Epithelial cell of prostate (primary cell): ENCODE results near the gene CNTN1.

Experiments
- DNase-seq: peaks from one replicate; pipeline ENCODE4 v3.0.0-alpha.2; 2011; ENCODE audit warnings: low read depth, low spot score
- H3K27ac ChIP-seq: fragments of 450-650 bp; 2 replicates; pipeline ENCODE4 v1.5.1; 2017; ENCODE audit warnings: mild to moderate bottlenecking

CNTN1 gene

DNA sequence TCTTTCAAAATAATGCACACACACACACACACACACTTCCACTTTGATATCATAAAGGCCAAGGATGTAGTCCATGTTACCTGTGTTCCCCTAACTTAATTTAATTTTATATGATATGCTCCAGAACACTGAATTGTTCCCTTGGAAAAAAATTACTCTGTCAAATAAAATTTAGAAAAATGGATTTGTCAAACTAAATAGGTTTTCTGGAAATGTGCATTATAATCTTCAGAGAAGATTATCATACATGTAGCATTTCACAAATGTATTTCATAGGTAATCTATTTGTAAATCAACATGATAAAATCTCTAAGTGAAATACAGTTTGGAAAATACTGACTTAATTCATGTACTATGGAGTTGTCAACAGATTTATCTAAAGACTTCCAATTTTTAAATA lies 68.6 kb downstream of the CNTN1 start:
- DNase-seq: no peak
- H3K27ac ChIP-seq: no peak overlapping the region

- H3K27ac ChIP-seq: no peak overlapping the region
- no peak for DNase-seq
Observed at GRCh38 chr12:40762072-40762471, 69.8 kb downstream of the CNTN1 start.

DNA sequence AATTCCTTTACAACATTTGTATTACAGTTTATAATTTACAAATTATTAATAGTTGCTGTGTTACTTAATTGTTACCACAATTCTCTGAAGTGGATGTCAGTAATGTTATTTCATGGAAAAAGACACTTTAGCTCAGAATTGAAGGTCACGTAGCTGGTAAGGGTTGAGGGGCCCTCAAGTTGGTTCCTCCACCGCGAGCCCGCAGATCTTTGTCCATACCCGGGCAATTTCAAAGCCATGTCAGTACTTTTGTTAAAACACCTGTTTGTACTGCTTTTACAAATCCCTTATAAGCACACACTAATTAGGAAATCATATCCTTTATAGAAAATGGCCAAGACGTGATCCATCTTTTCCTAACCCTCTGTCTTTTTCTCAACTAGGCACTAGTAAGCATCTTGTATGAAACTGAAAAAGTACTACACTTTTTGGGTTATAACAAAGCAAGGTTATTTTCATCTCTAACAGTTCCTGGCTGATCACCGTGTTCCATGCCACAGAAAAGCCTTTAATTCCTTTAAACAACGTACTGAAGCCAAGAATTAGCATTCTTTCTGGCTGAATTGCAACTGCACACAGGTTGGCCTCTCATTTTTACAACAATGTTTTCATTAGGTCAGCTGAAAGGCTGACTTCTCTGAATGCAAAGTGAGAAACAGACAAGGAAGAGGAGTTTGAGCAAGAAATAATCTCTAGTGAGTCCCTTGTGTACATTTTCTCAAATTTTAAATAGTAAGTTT lies 76.1 kb downstream of the CNTN1 start:
- H3K27ac ChIP-seq: no peak overlapping the region
- DNase-seq: no peak

DNA sequence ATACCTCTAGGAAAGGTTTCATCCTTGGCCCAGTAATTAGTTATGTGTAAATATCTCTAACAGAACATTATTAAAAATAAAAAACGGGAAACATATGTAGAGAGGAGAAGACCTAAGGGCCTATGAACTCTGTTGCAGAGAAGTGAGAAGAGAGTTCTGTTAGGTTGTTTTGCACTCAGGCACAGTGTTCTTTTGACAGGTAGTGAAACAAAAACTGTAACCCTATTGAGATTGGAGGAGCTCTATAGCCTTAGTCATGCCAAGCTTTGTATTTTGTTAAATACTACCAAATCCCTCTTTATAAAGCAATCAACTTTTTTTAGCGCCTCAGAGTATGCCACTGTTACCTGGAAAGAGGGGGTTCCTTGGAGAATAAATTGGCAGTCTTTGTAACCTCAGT lies 77.6 kb downstream of the CNTN1 start:
- no peak overlapping the region for H3K27ac ChIP-seq
- DNase-seq: no peak

DNA sequence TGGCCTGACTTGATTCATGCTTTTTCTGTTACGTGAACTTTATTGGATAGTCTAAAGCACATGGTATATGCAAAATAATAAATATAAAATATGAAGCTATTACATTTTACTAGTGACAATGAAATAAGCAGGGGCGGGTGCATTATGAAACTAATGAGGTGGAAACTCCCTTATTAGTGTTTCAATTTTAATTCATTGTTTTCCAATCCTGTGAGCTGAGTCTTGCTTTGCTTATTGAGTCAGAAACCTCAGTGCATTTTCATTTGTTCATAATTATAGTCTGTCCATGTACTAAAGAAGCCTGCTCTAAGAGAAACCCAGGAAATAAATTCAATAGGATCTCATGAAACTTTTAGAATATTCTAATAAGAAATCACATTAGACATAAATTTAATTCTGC lies 78.5 kb downstream of the CNTN1 start:
- no peak overlapping the region for H3K27ac ChIP-seq
- DNase-seq: no peak

GRCh38 chr12:40775661-40776060 lies 83.4 kb downstream of the CNTN1 start:
- DNase-seq: no peak
- H3K27ac ChIP-seq: no peak overlapping the region

- DNase-seq: no peak
- H3K27ac ChIP-seq: no peak overlapping the region
Observed at GRCh38 chr12:40784102-40784501, 91.9 kb downstream of the CNTN1 start.

- no peak for DNase-seq
- H3K27ac ChIP-seq: no peak overlapping the region
Observed at GRCh38 chr12:40788276-40788675, 96.0 kb downstream of the CNTN1 start.

- H3K27ac ChIP-seq: no peak overlapping the region
- no peak for DNase-seq
Observed at GRCh38 chr12:40792792-40793386, 100.7 kb downstream of the CNTN1 start.

DNA sequence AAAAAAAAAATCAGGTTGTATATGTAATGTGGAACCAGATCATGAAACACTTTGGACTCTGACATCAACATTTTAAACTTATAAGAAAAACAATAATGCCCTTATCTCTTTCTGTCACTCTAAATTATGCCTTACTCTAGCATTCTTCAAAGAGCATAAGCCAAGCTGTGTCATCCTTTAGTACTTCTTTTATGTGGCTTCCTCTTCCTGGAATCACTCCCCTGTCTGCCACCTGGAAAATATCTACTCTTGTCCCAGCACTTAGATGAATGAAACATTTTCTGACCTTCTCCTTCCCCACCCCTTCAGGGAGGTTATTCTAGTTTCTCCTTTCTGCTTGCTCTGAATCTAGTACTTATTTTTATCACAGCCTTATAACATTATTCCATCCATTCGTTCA lies 101.2 kb downstream of the CNTN1 start:
- H3K27ac ChIP-seq: no peak overlapping the region
- no peak for DNase-seq

DNA sequence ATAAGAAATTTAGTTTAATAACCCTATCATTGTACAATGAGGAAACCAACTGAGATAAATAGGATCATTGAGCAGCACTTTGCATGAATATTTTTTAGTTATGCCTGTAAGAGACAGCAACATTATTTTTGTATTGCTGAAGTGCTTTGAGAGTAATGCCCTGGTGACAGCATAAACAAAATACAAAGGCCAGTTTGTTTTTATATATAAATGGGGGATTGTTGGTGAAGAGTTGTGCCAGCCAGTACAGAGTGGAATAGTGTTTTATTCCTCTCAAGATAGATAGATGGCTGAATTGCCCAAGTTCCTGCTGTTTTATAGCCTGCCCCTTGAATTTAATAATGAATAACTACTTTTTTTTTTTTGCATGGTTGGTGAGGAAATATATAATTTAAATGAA lies 101.8 kb downstream of the CNTN1 start:
- no peak overlapping the region for H3K27ac ChIP-seq
- DNase-seq: no peak

DNA sequence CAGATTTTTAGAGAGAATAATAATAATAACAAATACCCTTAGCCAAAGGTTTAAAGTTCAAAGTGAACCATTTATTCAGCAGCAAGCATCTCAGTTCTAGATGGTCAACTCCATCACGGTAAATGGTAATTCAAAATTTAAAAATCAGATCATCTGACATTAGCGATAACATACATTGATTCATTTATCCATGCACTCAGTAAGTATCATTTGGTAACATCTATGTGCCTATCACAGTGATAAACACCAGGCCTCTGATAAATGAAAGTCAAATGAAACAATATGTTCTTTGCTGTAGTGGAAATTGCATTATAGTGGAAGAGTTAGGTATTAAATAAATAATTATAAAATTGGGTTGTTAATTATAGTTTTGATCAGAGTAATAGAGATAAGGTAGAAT lies 108.8 kb downstream of the CNTN1 start:
- DNase-seq: no peak

GRCh38 chr12:40801861-40802260 lies 109.6 kb downstream of the CNTN1 start:
- DNase-seq: no peak
- no peak overlapping the region for H3K27ac ChIP-seq

More for the DNA sequence above, 108.8 kb downstream of the CNTN1 start:
- H3K27ac ChIP-seq: no peak overlapping the region

- no peak overlapping the region for H3K27ac ChIP-seq
- no peak for DNase-seq
Observed at GRCh38 chr12:40802656-40803055, 110.4 kb downstream of the CNTN1 start.

GRCh38 chr12:40819436-40820108 lies 127.3 kb downstream of the CNTN1 start:
- no peak for DNase-seq
- no peak overlapping the region for H3K27ac ChIP-seq

GRCh38 chr12:40820794-40821484 lies 128.7 kb downstream of the CNTN1 start:
- H3K27ac ChIP-seq: no peak overlapping the region
- no peak for DNase-seq

DNA sequence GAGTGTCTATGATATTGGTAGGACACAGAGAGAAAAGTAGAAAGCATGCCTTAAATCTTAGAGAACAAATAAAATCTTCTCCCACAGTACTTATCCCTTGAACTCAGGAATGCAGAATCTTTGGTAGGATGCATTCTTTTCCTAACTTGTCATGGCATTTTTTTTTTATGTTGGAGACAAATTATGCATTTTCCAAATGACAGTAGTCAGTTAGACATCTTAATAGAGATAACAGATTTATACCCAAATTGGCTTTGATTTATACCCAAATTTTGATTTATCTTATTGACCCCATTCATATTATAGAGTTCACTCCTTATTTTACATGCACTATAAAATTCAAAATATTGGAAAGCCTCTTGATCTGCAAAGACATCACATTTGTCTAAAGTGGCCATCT lies 132.9 kb downstream of the CNTN1 start:
- no peak overlapping the region for H3K27ac ChIP-seq
- no peak for DNase-seq

DNA sequence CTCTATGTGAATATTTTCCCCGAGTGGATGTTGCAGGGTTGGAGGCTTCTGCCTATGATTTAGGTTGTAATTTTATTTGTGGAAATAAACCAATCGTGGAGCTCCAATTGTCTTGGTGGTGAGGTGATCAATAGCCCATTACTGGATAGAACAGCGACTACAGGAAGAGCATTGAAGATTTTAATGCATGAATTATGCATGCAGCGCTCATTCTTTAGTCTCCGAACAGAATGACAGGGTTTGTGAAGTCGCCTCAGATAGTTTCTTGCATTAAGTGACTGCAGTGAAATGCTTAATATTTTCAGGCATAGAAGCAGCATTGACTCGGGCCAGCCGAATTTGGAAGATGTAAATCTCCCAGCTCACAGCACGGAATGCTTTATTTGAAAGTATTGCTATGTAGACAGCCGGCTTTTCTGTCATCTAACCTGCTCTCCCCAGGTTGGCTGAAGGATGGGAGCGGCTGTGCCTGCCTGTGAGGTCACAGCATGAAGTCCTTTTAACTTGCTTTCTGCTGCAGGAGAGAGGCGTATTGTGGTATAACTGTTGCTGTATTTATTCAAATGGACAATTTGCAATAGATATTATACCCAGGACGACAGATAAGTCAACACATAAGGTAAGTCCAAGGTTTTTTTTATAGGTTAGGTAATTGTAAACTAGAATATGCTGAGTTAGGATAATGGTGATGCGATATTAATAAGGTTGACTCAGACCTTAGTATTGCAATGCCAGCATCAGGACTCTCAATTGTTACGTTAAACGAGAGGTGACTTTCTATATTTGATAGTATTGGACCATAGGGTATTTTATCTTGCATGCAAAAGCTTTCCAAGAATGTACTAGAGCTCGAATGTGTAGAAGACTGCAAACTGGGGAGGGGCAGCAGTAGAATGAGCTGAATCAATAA lies 135.7 kb downstream of the CNTN1 start:
- no peak for DNase-seq
- H3K27ac ChIP-seq: no peak overlapping the region

DNA sequence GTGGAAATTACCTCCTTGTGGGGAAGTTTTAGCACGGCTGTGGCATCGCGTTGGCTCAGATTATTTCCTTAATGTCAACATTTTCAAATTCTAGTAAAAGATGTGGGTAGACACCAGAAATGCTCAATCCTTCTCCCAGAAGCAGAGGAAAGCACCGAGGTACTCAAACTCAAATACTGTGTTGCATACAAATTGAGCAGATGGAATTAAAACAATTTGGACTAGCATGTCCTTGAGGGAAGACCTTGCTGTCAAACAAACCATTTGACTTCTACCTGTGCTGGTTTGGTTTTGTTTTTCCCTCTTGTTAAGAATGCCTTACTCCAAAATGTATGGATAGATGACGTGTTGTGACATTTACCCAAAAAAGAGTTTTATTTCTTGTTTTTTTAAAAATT lies 136.4 kb downstream of the CNTN1 start:
- H3K27ac ChIP-seq: no peak overlapping the region
- DNase-seq: no peak

GRCh38 chr12:40829738-40830144 lies 137.5 kb downstream of the CNTN1 start:
- DNase-seq: peak; percentile 72
- H3K27ac ChIP-seq: peak overlapping the region; percentile 60
